Measurements from ENCODE around the gene RELA.

Gene RELA

GRCh38 chr11:65613091-65613928 is 49.4 kb downstream of the RELA start:
- no peak for DNase-seq (ENCODE audit: low read depth in 2 of 2)

- DNase-seq (ENCODE audit: low read depth in 2 of 2), result no peak
Measured at GRCh38 chr11:65612691-65613090, 50.0 kb downstream of the RELA start.

- no peak for DNase-seq (ENCODE audit: low read depth in 2 of 2)
Measured at GRCh38 chr11:65611758-65612603, 50.7 kb downstream of the RELA start.

- DNase-seq (ENCODE audit: low read depth in 2 of 2), result no peak
Measured at GRCh38 chr11:65611028-65611757, 51.5 kb downstream of the RELA start.

- DNase-seq (ENCODE audit: low read depth in 2 of 2), result no peak
Measured at GRCh38 chr11:65610404-65610803, 52.3 kb downstream of the RELA start.

GRCh38 chr11:65609665-65610064 is 53.1 kb downstream of the RELA start:
- no peak for DNase-seq (ENCODE audit: low read depth in 2 of 2)

- DNase-seq (ENCODE audit: low read depth in 2 of 2), result no peak
Measured at GRCh38 chr11:65609229-65609628, 53.5 kb downstream of the RELA start.

GRCh38 chr11:65607614-65608426 is 54.9 kb downstream of the RELA start:
- DNase-seq (ENCODE audit: low read depth in 2 of 2), result no peak

- DNase-seq (ENCODE audit: low read depth in 2 of 2), result no peak
Measured at GRCh38 chr11:65606876-65607613, 55.7 kb downstream of the RELA start.

- no peak for DNase-seq (ENCODE audit: low read depth in 2 of 2)
Measured at GRCh38 chr11:65604258-65604657, 58.5 kb downstream of the RELA start.
